ENCODE results near the gene SHC3. TPM values are rescaled to one million over a fixed set of nuclear protein-coding genes. Genes with fewer than 3 reads are reported as not detected.
A peak's percentile ranks its signal among the peaks of the same experiment; 100 is the strongest.

The SHC3 gene
- total RNA-seq, 1 donor from 2014 or later: not detected

DNA sequence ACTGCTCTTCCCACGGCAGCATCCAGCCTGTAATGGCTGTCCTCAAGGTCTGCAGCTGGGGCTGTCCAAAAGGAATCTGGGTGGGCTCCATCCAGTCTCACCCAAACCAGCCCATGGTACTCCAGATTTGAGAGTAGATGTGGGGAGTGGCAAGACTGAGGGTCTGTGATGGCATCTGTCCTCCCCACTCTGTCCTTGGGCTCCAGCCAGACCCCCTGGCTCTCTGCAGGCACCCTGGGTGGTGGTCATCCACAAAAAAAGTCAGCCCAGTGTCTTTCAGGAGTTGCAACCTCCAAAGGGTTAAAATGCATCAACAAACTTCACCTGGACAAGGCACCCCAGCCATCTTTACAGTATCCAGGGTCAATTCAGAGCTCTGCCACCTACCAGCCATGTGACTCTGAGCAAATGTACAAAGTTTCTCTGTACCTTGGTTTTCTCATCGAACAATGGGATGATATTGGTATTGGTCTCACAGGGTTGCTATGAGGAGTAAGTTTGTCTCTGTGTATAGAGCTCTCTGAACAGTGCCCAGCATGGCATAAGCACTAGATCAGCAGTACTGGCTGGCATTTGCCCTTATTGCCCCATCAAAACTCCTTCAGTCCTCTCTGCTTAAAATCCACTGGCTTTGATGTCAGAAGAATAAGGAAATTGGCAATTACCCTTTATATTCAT, 194.6 kb downstream of the SHC3 start:
- no peak overlapping the region for H3K4me3 Mint-ChIP-seq
- H3K9me3 Mint-ChIP-seq: peaks cover 4% of the 10 kb centered on the region
- H3K4me1 Mint-ChIP-seq: peaks cover 8% of the 10 kb centered on the region
- H3K27me3 Mint-ChIP-seq: peaks cover 23% of the 10 kb centered on the region
- DNase-seq: no peak
- H3K36me3 Mint-ChIP-seq (ENCODE audit: low read depth): no peaks in the 10 kb centered on the region
- intact Hi-C loops (cut with micrococcal nuclease): no loop called here
- H3K27ac Mint-ChIP-seq: no peak overlapping the region

- Mint-ChIP-seq H3K27ac (no peak overlapping the region), H3K4me3 (no peak overlapping the region), H3K4me1 (peaks cover 10% of the 10 kb centered on the region), H3K9me3 (peaks cover 4% of the 10 kb centered on the region), H3K27me3 (peaks cover 26% of the 10 kb centered on the region), H3K36me3 (ENCODE audit: low read depth) (no peaks in the 10 kb centered on the region)
- intact Hi-C loops (cut with micrococcal nuclease): no loop called here
- no peak for DNase-seq
Measured at GRCh38 chr9:88980740-88981203, 197.8 kb downstream of the SHC3 start.

DNA sequence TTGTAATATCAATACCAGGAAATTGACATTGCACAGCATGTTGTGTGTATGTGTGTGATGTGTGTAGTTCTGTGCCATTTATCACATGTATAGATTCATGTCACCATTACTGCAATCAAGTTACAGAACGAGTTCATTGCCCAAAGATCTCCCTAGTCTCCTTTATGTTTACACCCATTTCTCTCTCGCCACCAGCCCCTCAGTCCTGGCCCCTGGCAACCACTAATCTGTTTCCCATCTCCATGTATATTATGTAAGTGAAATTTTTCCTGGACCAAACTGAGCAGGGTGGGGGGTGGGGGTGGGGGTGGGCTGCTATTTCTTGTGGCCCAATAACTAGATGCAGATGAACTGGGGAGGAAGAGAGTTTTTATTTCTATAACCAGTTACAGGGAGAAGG, 198.8 kb downstream of the SHC3 start:
- H3K4me3 Mint-ChIP-seq: no peak overlapping the region
- no peaks in the 10 kb centered on the region for H3K36me3 Mint-ChIP-seq (ENCODE audit: low read depth)
- H3K4me1 Mint-ChIP-seq: peaks cover 10% of the 10 kb centered on the region
- no peak overlapping the region for H3K27ac Mint-ChIP-seq
- peaks cover 4% of the 10 kb centered on the region for H3K9me3 Mint-ChIP-seq
- peaks cover 23% of the 10 kb centered on the region for H3K27me3 Mint-ChIP-seq
- intact Hi-C loops (cut with micrococcal nuclease): no loop called here
- DNase-seq: no peak

GRCh38 chr9:88979021-88979420, 199.6 kb downstream of the SHC3 start:
- intact Hi-C loops (cut with micrococcal nuclease): no loop called here
- H3K9me3 Mint-ChIP-seq: peaks cover 4% of the 10 kb centered on the region
- H3K36me3 Mint-ChIP-seq (ENCODE audit: low read depth): no peaks in the 10 kb centered on the region
- no peak for DNase-seq
- peaks cover 10% of the 10 kb centered on the region for H3K4me1 Mint-ChIP-seq
- H3K4me3 Mint-ChIP-seq: no peak overlapping the region
- H3K27me3 Mint-ChIP-seq: peaks cover 19% of the 10 kb centered on the region
- H3K27ac Mint-ChIP-seq: no peak overlapping the region

GRCh38 chr9:88978034-88978433, 200.6 kb downstream of the SHC3 start:
- Mint-ChIP-seq H3K27ac (no peak overlapping the region), H3K36me3 (ENCODE audit: low read depth) (no peaks in the 10 kb centered on the region), H3K27me3 (peaks cover 15% of the 10 kb centered on the region), H3K4me1 (peaks cover 10% of the 10 kb centered on the region), H3K4me3 (no peak overlapping the region), H3K9me3 (peaks cover 4% of the 10 kb centered on the region)
- intact Hi-C loops (cut with micrococcal nuclease): no loop called here
- DNase-seq: no peak

GRCh38 chr9:88976890-88977257, 201.7 kb downstream of the SHC3 start:
- peak overlapping the region; percentile 10 for H3K4me3 Mint-ChIP-seq
- peak overlapping the region; percentile 5 for H3K27ac Mint-ChIP-seq
- H3K27me3 Mint-ChIP-seq: peaks cover 12% of the 10 kb centered on the region
- intact Hi-C loops (cut with micrococcal nuclease): loop anchor here (1.0 kb wide), 1 partner anchor 12 kb away; no protein-coding TSS in a partner anchor
- H3K36me3 Mint-ChIP-seq (ENCODE audit: low read depth): no peaks in the 10 kb centered on the region
- no peak for DNase-seq
- H3K9me3 Mint-ChIP-seq: no peaks in the 10 kb centered on the region
- peaks cover 10% of the 10 kb centered on the region for H3K4me1 Mint-ChIP-seq

DNA sequence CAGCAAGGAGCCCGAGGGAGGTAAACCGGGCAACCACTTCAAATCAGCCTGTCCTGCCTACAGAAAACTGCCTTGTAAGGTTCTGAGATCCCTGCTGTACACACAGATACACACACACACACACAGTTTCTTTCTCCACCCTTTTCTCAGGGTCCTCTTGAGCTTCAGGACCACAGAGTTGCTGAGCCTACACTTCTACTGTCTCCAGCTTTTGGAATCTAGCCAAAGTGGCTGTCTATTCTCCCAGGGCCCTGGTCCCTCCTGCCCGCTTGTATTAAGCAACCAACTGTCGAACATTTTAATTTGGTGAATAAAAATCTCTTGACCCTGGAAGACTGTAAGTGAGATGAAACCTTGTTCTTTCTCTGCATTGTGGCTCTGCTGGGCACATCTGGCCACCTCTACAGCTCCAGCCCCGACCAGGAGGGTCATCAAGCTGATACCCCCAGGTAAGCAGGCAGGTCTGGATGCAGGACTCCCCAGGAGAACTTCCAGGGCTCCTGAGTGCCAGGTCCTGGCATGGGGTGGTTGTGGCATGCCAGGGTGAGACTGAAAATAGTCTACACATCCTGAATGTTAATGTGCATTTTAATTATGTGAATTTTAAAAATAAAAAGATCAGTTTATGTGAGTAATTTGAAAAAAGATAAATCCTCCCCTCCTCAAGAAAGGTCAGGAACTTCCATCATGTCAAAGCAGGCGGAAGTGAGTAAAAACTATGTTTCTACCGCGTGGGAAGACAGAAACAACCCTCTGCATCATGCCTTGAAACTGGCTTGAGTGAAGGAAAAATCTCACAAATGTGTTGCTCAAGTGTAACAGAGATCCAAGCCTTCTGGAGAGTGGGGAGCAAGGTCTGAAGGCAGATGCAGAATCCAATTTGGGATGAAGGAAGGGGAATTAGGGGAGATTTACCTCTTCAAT, 202.4 kb downstream of the SHC3 start:
- Mint-ChIP-seq H3K4me1 (peaks cover 10% of the 10 kb centered on the region), H3K4me3 (peak overlapping the region; percentile 10), H3K9me3 (no peaks in the 10 kb centered on the region), H3K27me3 (peaks cover 12% of the 10 kb centered on the region), H3K27ac (peak overlapping the region; percentile 26), H3K36me3 (ENCODE audit: low read depth) (no peaks in the 10 kb centered on the region)
- DNase-seq: no peak
- intact Hi-C loops (cut with micrococcal nuclease): loop anchor here (1.0 kb wide), 1 partner anchor 13 kb away; no protein-coding TSS in a partner anchor

DNA sequence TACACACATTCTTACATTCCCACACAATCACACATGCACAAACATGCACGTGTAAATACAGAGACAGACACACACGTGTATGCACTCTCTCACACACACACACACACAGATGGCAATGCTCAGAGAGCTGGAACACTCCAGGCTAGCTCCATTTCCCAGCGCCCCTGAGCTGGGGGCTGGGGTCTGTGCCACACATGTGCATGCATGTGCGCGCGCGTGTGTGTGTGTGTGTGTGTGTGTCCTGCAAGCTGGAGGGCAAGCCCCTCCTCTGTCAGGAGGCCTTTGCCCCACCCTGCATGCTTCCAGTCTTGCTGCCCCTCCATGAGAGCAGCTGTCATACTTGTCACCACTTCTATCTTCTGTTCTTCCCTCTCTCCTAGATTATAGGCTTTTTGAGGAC, 204.0 kb downstream of the SHC3 start:
- Mint-ChIP-seq H3K4me1 (peaks cover 10% of the 10 kb centered on the region), H3K27me3 (peaks cover 12% of the 10 kb centered on the region), H3K27ac (no peak overlapping the region), H3K4me3 (no peak overlapping the region), H3K36me3 (ENCODE audit: low read depth) (no peaks in the 10 kb centered on the region), H3K9me3 (no peaks in the 10 kb centered on the region)
- intact Hi-C loops (cut with micrococcal nuclease): no loop called here
- DNase-seq: no peak

DNA sequence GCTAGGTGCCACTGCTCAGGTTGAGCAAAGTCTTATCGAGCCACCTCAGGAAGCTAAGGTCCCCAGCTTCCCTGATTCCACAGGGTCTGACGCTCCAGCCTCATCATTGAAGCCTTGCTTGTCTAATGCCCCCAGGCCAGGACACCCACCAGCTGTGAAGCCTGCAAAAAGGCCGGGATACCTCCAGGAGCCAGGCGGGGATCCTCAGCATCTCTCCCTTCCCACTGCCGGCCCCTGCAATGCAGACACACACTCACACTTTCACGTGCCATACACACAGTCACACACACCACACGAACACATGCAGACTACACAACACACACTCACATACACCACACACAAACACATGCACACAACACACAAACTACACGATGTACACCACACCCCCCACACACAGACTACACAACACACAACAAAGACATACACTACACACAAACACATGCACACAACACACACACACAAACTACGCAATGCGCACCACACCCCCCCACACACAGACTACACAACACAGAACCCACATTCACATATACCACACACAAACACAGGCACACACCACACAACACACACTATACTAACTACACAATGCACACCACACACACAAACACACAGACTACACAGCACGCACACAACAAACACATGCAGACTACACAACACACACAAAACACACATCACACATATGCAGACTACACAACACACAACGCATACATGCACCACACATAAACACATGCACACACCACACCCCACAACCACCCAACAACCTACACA, 205.2 kb downstream of the SHC3 start:
- H3K27ac Mint-ChIP-seq: no peak overlapping the region
- DNase-seq: no peak
- H3K4me3 Mint-ChIP-seq: no peak overlapping the region
- intact Hi-C loops (cut with micrococcal nuclease): no loop called here
- no peaks in the 10 kb centered on the region for H3K9me3 Mint-ChIP-seq
- no peaks in the 10 kb centered on the region for H3K36me3 Mint-ChIP-seq (ENCODE audit: low read depth)
- peaks cover 13% of the 10 kb centered on the region for H3K27me3 Mint-ChIP-seq
- H3K4me1 Mint-ChIP-seq: peaks cover 10% of the 10 kb centered on the region

GRCh38 chr9:88972401-88972800, 206.2 kb downstream of the SHC3 start:
- H3K27ac Mint-ChIP-seq: no peak overlapping the region
- no peaks in the 10 kb centered on the region for H3K36me3 Mint-ChIP-seq (ENCODE audit: low read depth)
- no peaks in the 10 kb centered on the region for H3K9me3 Mint-ChIP-seq
- DNase-seq: no peak
- peaks cover 10% of the 10 kb centered on the region for H3K4me1 Mint-ChIP-seq
- intact Hi-C loops (cut with micrococcal nuclease): no loop called here
- H3K4me3 Mint-ChIP-seq: no peak overlapping the region
- H3K27me3 Mint-ChIP-seq: peaks cover 7% of the 10 kb centered on the region

GRCh38 chr9:88971131-88971960, 207.3 kb downstream of the SHC3 start:
- Mint-ChIP-seq H3K4me1 (peaks cover 4% of the 10 kb centered on the region), H3K27ac (no peak overlapping the region), H3K27me3 (peaks cover 2% of the 10 kb centered on the region), H3K9me3 (no peaks in the 10 kb centered on the region), H3K36me3 (ENCODE audit: low read depth) (no peaks in the 10 kb centered on the region), H3K4me3 (no peak overlapping the region)
- no peak for DNase-seq
- intact Hi-C loops (cut with micrococcal nuclease): no loop called here

GRCh38 chr9:88969646-88970373, 208.8 kb downstream of the SHC3 start:
- intact Hi-C loops (cut with micrococcal nuclease): no loop called here
- H3K4me3 Mint-ChIP-seq: no peak overlapping the region
- H3K36me3 Mint-ChIP-seq (ENCODE audit: low read depth): no peaks in the 10 kb centered on the region
- H3K4me1 Mint-ChIP-seq: no peaks in the 10 kb centered on the region
- H3K27me3 Mint-ChIP-seq: peaks cover 2% of the 10 kb centered on the region
- no peaks in the 10 kb centered on the region for H3K9me3 Mint-ChIP-seq
- no peak for DNase-seq
- H3K27ac Mint-ChIP-seq: no peak overlapping the region
